Activated CD4-positive, alpha-beta T cell treated with anti-CD3 and anti-CD28 coated beads, Interleukin-2, Interleukin-4, amounts not matched to agents 100 ng/mL and 50 ng/mL, durations not matched to agents 16 hours and 8 hours (primary cell): ENCODE measurements around the gene HMCN2.

Experiments
- DNase-seq: peaks from one replicate; pipeline ENCODE4 v3.0.0-alpha.2; 2020; ENCODE audit warnings: low spot score

Gene HMCN2

DNA sequence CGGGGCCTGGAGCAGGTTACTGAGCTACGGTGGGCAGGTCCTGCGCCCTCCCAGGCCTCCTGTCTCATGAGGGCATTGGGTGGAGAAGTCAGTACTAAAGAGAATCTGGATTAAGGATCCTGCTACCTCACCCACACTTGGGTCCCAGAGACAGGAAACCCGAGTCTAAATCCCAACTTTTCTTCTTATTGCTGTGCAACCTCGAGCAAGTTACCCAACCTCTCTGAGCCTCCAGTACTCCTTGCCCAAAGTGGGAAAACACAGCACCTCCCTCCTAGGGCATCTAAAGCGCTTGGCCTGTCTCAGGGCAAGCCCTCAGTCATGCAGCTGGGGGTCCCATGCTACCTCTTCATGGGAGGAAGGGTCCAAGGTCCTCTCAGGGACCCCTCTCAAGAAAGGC lies 207.4 kb downstream of the HMCN2 start:
- DNase-seq = no peak

DNA sequence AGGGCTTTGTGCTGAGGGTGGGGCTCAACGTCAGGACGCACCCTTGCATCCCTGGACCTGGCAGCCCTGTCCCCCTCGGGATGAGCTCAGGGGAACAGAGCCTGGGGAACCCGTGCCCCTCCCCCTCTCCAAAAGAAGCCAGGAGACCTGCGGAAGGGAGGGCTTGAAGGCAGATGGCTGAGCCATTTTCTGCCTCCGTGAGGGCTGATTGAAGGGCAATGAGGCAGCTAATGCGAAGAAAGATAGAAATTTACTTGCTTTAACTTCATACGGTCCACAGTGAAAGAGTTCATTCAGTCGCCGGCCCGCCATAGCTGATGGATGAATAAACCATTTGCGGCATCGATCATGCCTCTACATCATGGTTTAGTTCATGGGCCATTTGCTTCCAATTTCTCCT lies 208.0 kb downstream of the HMCN2 start:
- no peak for DNase-seq

GRCh38 chr9:130474106-130474505 lies 208.5 kb downstream of the HMCN2 start:
- no peak for DNase-seq

DNA sequence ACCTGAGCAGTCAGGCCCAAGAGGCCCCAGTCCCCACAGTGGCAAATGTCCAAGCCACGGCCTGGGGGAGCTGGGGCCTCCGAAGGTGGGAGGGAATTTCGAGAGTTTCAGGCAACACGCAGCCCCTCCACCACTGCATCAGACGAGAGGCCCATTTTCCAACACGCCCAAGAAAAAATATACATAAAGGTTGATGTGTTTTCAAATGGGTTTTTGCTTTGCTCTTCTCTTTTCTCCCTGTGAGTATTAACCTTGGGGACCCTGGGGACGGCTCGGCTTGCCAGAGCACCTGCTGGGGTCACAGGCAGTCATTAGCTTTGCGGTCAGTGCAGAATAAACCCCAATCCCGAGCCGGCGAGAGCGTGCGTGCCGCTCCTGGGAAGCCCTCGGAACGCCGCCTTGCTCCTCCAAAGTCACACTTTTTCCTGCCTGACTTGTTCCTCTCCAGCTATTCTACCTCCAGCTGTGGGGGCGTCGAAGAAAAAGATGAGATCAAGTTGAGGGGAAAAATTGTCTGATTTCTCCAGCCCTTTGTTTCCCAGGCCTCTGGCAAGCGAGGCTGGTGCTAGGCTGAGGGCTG lies 210.7 kb downstream of the HMCN2 start:
- DNase-seq = no peak

- DNase-seq = no peak
Measured at GRCh38 chr9:130477564-130477963, 212.0 kb downstream of the HMCN2 start.

DNA sequence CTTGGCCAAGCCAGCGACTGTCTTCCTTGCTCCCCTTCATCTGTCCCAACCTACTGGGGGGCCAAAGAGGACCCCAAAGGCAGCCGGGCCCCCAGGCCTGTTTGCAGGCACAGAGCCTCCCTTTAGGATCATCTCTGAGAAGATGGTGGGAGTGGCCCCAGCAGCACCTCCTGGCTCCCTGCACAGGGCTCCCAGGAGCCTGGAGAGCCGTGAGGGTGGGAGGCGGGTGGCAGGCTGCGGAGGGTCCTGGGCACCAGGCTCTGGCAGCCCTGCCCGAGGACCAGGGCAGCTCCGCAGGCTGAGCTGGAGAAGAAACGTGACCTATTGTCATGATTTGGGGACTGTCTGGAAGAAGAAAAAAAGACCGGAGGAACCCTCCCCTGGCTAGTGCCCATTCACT lies 212.6 kb downstream of the HMCN2 start:
- no peak for DNase-seq

GRCh38 chr9:130478736-130479575 lies 213.4 kb downstream of the HMCN2 start:
- no peak for DNase-seq

DNA sequence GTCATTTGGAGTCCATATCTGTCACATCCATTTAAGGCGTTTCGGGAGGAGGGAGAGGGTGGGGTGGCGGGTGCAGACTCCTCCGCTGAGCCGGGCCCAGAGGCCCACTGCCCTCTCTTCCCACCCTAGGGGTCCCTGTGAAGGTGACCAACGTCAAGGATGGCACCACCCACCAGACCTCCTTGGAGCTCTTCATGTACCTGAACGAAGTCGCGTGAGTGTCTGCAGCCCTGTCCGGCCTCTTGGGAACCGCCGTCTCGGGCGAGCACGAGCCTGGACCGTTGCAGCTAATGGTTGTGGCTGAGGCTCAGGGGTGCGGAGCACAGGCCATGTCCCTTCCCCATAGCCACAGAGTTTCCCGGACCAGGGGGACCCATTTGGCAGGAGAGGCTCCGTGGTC lies 214.0 kb downstream of the HMCN2 start:
- DNase-seq = no peak

DNA sequence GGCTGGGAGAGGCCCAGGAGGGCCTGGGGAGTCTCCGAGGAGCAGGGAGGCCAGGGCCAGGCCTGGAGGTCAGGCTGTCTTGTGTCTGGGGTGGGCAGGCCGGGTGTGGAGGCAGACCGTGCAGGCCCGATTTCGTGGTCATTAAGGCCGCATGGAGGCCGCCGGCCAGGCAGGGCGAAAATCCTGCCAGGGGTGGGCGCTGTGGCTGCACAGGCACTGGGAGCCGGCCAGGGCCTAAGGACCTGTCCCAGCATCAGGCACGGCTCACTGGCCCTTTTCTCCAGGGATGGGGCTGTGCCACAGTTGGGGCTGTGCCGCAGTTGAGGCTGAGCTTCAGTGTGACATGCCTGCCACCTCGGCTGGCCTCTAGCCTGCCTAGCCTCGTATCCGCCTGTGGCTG lies 215.1 kb downstream of the HMCN2 start:
- no peak for DNase-seq

- no peak for DNase-seq
Measured at GRCh38 chr9:130482463-130482862, 216.9 kb downstream of the HMCN2 start.

DNA sequence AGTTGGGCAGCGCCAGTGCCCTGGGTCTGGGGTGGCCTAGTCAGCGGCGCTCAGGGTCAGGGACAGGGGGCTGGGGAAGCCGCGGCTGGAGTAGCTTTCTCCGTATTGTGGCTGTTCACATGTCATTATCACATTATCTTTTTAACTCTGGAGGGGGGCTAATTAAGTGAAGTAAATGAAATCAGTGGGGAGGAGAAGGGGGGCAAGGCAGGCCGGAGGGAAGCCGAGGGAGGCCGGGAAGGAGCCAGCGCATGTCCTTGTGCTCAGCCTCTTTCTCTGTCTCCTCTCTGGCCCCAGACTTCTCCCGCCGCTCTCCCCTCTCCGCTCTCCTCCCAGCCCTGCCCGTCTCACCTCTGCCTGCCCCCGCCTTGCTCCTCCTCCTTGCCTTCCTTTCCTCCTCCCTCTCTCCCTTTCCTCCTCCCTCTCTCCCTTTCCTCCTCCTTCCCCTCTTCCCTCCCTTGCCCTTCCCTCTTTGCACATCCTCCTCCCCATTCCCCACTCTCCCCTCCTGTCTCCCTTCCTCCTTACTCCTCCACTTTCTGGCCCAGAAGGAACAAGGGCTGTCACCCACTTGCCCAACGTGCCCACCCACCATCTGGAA lies 217.9 kb downstream of the HMCN2 start:
- no peak for DNase-seq
